ENCODE data around the gene SPTBN2.

The SPTBN2 gene

GRCh38 chr11:66719111-66719872 lies 9.7 kb downstream of the SPTBN2 start:
- H3K27me3 ChIP-seq (replicated peaks; ENCODE audit: control insufficient read depth, insufficient read depth, low read length), result no peaks in the 10 kb centered on the region
- H3K4me3 ChIP-seq (replicated peaks; ENCODE audit: low read depth, low read length), result no peak overlapping the region
- DNase-seq (ENCODE audit: extremely low read depth, insufficient read length), result no peak
- H3K36me3 ChIP-seq (ENCODE audit: control insufficient read depth, insufficient read depth, low read length), result no peaks in the 10 kb centered on the region
- no peak for TF ChIP-seq CTCF (IDR thresholded peaks at IDR 0.05; ENCODE audit: insufficient read depth, low read length, poor library complexity, severe bottlenecking)

- TF ChIP-seq CTCF (IDR thresholded peaks at IDR 0.05; ENCODE audit: insufficient read depth, low read length, poor library complexity, severe bottlenecking), result no peak
- Histone ChIP-seq H3K4me3 (replicated peaks; ENCODE audit: low read depth, low read length) (no peak overlapping the region), H3K27me3 (replicated peaks; ENCODE audit: control insufficient read depth, insufficient read depth, low read length) (no peaks in the 10 kb centered on the region), H3K36me3 (ENCODE audit: control insufficient read depth, insufficient read depth, low read length) (no peaks in the 10 kb centered on the region)
- DNase-seq (ENCODE audit: extremely low read depth, insufficient read length), result no peak
These were observed 10.6 kb downstream of the SPTBN2 start for GRCh38 chr11:66718320-66718971.

- no peak for TF ChIP-seq CTCF (IDR thresholded peaks at IDR 0.05; ENCODE audit: insufficient read depth, low read length, poor library complexity, severe bottlenecking)
- Histone ChIP-seq H3K4me3 (replicated peaks; ENCODE audit: low read depth, low read length) (no peak overlapping the region), H3K36me3 (ENCODE audit: control insufficient read depth, insufficient read depth, low read length) (no peaks in the 10 kb centered on the region), H3K27me3 (replicated peaks; ENCODE audit: control insufficient read depth, insufficient read depth, low read length) (no peaks in the 10 kb centered on the region)
- no peak for DNase-seq (ENCODE audit: extremely low read depth, insufficient read length)
These were observed 11.1 kb downstream of the SPTBN2 start for GRCh38 chr11:66717925-66718319.

GRCh38 chr11:66716996-66717395 lies 12.0 kb downstream of the SPTBN2 start:
- H3K36me3 ChIP-seq (ENCODE audit: control insufficient read depth, insufficient read depth, low read length), result no peaks in the 10 kb centered on the region

GRCh38 chr11:66715346-66716085 lies 13.5 kb downstream of the SPTBN2 start:
- no peaks in the 10 kb centered on the region for H3K36me3 ChIP-seq (ENCODE audit: control insufficient read depth, insufficient read depth, low read length)
- H3K4me3 ChIP-seq (replicated peaks; ENCODE audit: low read depth, low read length), result no peak overlapping the region
- TF ChIP-seq CTCF (IDR thresholded peaks at IDR 0.05; ENCODE audit: insufficient read depth, low read length, poor library complexity, severe bottlenecking), result no peak
- DNase-seq (ENCODE audit: extremely low read depth, insufficient read length), result no peak
- no peaks in the 10 kb centered on the region; the same call in 1 of the 2 replicates for H3K27me3 ChIP-seq (replicated peaks; ENCODE audit: control insufficient read depth, insufficient read depth, low read length)

More at GRCh38 chr11:66716996-66717395, 12.0 kb downstream of the SPTBN2 start:
- no peak overlapping the region for H3K4me3 ChIP-seq (replicated peaks; ENCODE audit: low read depth, low read length)
- no peaks in the 10 kb centered on the region for H3K27me3 ChIP-seq (replicated peaks; ENCODE audit: control insufficient read depth, insufficient read depth, low read length)
- DNase-seq (ENCODE audit: extremely low read depth, insufficient read length), result no peak
- no peak for TF ChIP-seq CTCF (IDR thresholded peaks at IDR 0.05; ENCODE audit: insufficient read depth, low read length, poor library complexity, severe bottlenecking)

Data from GM06990 (cell line).